DOHH2 (cell line): ENCODE measurements around the gene CDAN1.

ENCODE experiments used
- H3F3A ChIP-seq: fragments of 200-600 bp; sonication (generic), shearing (Covaris generic); 2 replicates; pipeline ENCODE4 v1.6.0; 2016; ENCODE audit warnings: antibody characterized with exemption, mild to moderate bottlenecking; ENCODE audit not compliant: control insufficient read depth, insufficient read depth
- H3K27ac ChIP-seq: fragments of 200-600 bp; sonication (generic); 2 replicates; pipeline ENCODE4 v1.5.1; 2014; ENCODE audit warnings: low read depth, mild to moderate bottlenecking, low read length, moderate library complexity
- H3K27me3 ChIP-seq: fragments of 200-600 bp; sonication (generic); 2 replicates; pipeline ENCODE4 v1.6.1; 2014; ENCODE audit warnings: mild to moderate bottlenecking, low read length, mixed read lengths; ENCODE audit not compliant: control insufficient read depth
- H3K36me3 ChIP-seq: fragments of 200-600 bp; sonication (generic); 2 replicates; pipeline ENCODE4 v1.6.1; 2014; ENCODE audit warnings: mild to moderate bottlenecking, low read length, moderate library complexity, mixed read lengths; ENCODE audit not compliant: control insufficient read depth
- H3K4me1 ChIP-seq: fragments of 200-600 bp; sonication (generic); 2 replicates; pipeline ENCODE4 v1.6.1; 2014; ENCODE audit warnings: mild to moderate bottlenecking, low read length, mixed read lengths; ENCODE audit not compliant: control insufficient read depth
- H3K4me2 ChIP-seq: fragments of 200-600 bp; sonication (generic); 2 replicates; pipeline ENCODE4 v1.6.0; 2014; ENCODE audit warnings: mild to moderate bottlenecking, low read length, moderate library complexity
- H3K4me3 ChIP-seq: fragments of 200-600 bp; sonication (generic); 2 replicates; pipeline ENCODE4 v1.5.1; 2014; ENCODE audit warnings: mild to moderate bottlenecking, low read length, mixed read lengths
- H3K79me2 ChIP-seq: fragments of 200-600 bp; sonication (generic); 2 replicates; pipeline ENCODE4 v1.6.1; 2014; ENCODE audit warnings: mild to moderate bottlenecking, low read length, mixed read lengths; ENCODE audit not compliant: control insufficient read depth
- H3K9me2 ChIP-seq: fragments of 200-600 bp; sonication (generic); replicated peaks from 2 replicates; pipeline ENCODE4 v1.6.1; 2014; ENCODE audit warnings: mild to moderate bottlenecking, low read length, mixed read lengths; ENCODE audit not compliant: control insufficient read depth
- H3K9me3 ChIP-seq: fragments of 200-600 bp; sonication (generic); 2 replicates; pipeline ENCODE4 v1.6.1; 2014; ENCODE audit warnings: antibody characterized with exemption, low read length, mixed read lengths; ENCODE audit not compliant: control insufficient read depth, insufficient read depth
- H4K20me1 ChIP-seq: fragments of 200-600 bp; sonication (generic); 2 replicates; pipeline ENCODE4 v1.6.0; 2014; ENCODE audit warnings: low read depth, mild to moderate bottlenecking, antibody characterized with exemption, low read length, moderate library complexity; ENCODE audit not compliant: control insufficient read depth, insufficient read depth
- EZH2phosphoT487 ChIP-seq: fragments of 200-600 bp; sonication (generic); IDR thresholded peaks from 2 replicates; pipeline ENCODE4 v1.6.1; 2017; ENCODE audit warnings: borderline replicate concordance, mild to moderate bottlenecking, antibody characterized with exemption, low read length, moderate library complexity, mixed read lengths
- TF ChIP-seq, protein P1 (sequence below): fragments of 200-600 bp; sonication (generic); IDR thresholded peaks from one replicate; pipeline ENCODE4 v1.5.1; 2014; ENCODE audit warnings: antibody characterized with exemption, mild to moderate bottlenecking, low read depth, low read length; ENCODE audit not compliant: poor library complexity, severe bottlenecking

Gene CDAN1

GRCh38 chr15:42716626-42717025 is 20.3 kb downstream of the CDAN1 start:
- Histone ChIP-seq H3K27ac (no peak overlapping the region), H3K9me2 (no peaks in the 10 kb centered on the region), H3K36me3 (peaks cover 6% of the 10 kb centered on the region; the same call in 1 of the 2 replicates), H3K79me2 (no peaks in the 10 kb centered on the region), H3K27me3 (no peaks in the 10 kb centered on the region), H3K4me3 (no peak overlapping the region), H3K4me1 (no peaks in the 10 kb centered on the region), H4K20me1 (no peaks in the 10 kb centered on the region), H3K4me2 (no peak overlapping the region), H3K9me3 (no peaks in the 10 kb centered on the region), H3F3A (no peaks in the 10 kb centered on the region)
- TF ChIP-seq EZH2phosphoT487: no peak
- TF ChIP-seq, protein P1, sequence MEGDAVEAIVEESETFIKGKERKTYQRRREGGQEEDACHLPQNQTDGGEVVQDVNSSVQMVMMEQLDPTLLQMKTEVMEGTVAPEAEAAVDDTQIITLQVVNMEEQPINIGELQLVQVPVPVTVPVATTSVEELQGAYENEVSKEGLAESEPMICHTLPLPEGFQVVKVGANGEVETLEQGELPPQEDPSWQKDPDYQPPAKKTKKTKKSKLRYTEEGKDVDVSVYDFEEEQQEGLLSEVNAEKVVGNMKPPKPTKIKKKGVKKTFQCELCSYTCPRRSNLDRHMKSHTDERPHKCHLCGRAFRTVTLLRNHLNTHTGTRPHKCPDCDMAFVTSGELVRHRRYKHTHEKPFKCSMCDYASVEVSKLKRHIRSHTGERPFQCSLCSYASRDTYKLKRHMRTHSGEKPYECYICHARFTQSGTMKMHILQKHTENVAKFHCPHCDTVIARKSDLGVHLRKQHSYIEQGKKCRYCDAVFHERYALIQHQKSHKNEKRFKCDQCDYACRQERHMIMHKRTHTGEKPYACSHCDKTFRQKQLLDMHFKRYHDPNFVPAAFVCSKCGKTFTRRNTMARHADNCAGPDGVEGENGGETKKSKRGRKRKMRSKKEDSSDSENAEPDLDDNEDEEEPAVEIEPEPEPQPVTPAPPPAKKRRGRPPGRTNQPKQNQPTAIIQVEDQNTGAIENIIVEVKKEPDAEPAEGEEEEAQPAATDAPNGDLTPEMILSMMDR: no peak

- Histone ChIP-seq H3F3A (no peaks in the 10 kb centered on the region), H3K27me3 (no peaks in the 10 kb centered on the region), H3K9me3 (no peaks in the 10 kb centered on the region), H3K79me2 (no peaks in the 10 kb centered on the region), H3K4me1 (no peaks in the 10 kb centered on the region), H4K20me1 (no peaks in the 10 kb centered on the region), H3K4me3 (no peak overlapping the region), H3K27ac (no peak overlapping the region), H3K9me2 (no peaks in the 10 kb centered on the region), H3K36me3 (peaks cover 6% of the 10 kb centered on the region; the same call in 1 of the 2 replicates), H3K4me2 (no peak overlapping the region)
- TF ChIP-seq, protein P1: no peak
- TF ChIP-seq EZH2phosphoT487: no peak
Observed at GRCh38 chr15:42716125-42716524, 20.8 kb downstream of the CDAN1 start.

GRCh38 chr15:42712584-42712983 is 24.3 kb downstream of the CDAN1 start:
- Histone ChIP-seq H3K9me2 (no peaks in the 10 kb centered on the region), H3K4me3 (no peak overlapping the region), H3K27me3 (no peaks in the 10 kb centered on the region), H3F3A (no peaks in the 10 kb centered on the region), H3K9me3 (no peaks in the 10 kb centered on the region), H3K27ac (no peak overlapping the region), H3K79me2 (no peaks in the 10 kb centered on the region), H3K4me2 (no peak overlapping the region), H3K36me3 (no peaks in the 10 kb centered on the region), H4K20me1 (no peaks in the 10 kb centered on the region), H3K4me1 (no peaks in the 10 kb centered on the region)
- TF ChIP-seq, protein P1: no peak
- no peak for TF ChIP-seq EZH2phosphoT487

GRCh38 chr15:42711746-42712145 is 25.2 kb downstream of the CDAN1 start:
- TF ChIP-seq EZH2phosphoT487: no peak
- TF ChIP-seq, protein P1: no peak
- H3K4me3 ChIP-seq: no peak overlapping the region
- no peak overlapping the region for H3K27ac ChIP-seq
- no peaks in the 10 kb centered on the region for H3K9me3 ChIP-seq
- H3K4me2 ChIP-seq: no peak overlapping the region
- H4K20me1 ChIP-seq: no peaks in the 10 kb centered on the region
- H3K27me3 ChIP-seq: no peaks in the 10 kb centered on the region
- no peaks in the 10 kb centered on the region for H3F3A ChIP-seq
- no peaks in the 10 kb centered on the region for H3K9me2 ChIP-seq
- no peaks in the 10 kb centered on the region for H3K79me2 ChIP-seq
- H3K4me1 ChIP-seq: no peaks in the 10 kb centered on the region
- H3K36me3 ChIP-seq: no peaks in the 10 kb centered on the region
